Stimulated activated CD8-positive, alpha-beta memory T cell treated with anti-CD3 and anti-CD28 coated beads, Interleukin-12 subunit alpha, Interleukin-12 subunit beta, amount 100 ng/mL, for 1 hour (primary cell): ENCODE data around the gene UNK.
"Not testable (repeated sequence)": the region's sequence is repeated elsewhere in the genome, so short reads cannot be mapped to it uniquely, and the experiment has no call there.

ENCODE experiments used
- DNase-seq: peaks from one replicate; pipeline ENCODE4 v3.0.0-alpha.2; 2020; ENCODE audit warnings: low read depth

The UNK gene

DNA sequence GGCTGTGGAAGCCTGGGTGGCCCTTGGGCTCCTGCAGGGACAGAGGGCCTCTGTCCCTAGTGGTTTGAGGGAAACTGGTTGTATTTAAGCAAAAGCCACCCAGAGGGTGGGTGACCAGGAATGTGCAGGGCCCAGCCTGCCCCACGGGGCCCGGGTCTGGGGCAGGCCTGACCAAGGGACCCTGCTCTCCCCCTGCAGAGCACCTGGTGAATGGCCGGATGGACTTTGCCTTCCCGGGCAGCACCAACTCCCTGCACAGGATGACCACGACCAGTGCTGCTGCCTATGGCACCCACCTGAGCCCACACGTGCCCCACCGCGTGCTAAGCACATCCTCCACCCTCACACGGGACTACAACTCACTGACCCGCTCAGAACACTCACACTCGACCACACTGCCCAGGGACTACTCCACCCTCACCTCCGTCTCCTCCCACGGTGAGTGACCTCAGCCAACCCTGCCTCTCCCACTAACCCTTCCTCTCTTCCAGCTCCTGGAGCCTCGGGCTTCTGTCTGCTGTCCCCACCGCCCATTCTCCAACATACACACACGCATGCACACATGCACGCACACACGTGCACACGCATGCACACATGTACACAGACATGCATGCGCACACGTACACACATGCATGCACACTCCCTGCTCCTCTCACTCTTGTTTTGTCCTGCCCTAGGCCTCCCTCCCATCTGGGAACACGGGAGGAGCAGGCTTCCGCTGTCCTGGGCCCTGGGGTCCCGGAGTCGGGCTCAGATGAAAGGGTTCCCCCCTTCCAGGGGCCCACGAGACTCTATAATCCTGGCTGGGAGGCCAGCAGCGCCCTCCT is 30.0 kb upstream of the UNK start:
- DNase-seq, result no peak

DNA sequence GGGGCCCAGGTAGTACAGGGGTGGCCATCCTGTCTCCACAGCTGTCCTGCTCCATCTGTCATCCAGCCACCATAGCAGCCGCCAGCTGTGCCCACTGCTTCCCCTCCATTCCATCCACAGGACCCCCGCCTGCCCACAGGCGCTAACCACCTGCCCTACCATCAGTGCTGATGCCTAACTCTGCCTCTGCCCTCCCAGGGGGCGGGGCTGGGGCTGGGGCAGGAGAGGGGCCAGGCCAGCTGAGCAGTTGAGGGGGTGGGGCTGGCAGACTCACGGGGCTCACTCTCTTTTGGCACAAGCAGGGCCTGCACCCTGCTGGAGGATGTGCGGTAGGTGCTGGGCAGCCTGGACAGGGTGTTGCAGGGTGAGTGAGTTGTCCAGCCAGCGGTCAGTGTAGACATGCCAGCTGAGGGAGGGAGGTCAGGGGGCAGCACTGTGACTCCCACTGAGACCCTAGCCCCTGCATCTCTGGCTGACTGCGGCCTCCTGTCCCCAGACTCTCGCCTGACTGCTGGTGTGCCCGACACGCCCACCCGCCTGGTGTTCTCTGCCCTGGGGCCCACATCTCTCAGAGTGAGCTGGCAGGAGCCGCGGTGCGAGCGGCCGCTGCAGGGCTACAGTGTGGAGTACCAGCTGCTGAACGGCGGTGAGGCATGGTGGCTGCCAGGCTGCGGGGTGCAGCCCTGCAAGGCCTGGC is 29.3 kb upstream of the UNK start:
- no peak for DNase-seq

DNA sequence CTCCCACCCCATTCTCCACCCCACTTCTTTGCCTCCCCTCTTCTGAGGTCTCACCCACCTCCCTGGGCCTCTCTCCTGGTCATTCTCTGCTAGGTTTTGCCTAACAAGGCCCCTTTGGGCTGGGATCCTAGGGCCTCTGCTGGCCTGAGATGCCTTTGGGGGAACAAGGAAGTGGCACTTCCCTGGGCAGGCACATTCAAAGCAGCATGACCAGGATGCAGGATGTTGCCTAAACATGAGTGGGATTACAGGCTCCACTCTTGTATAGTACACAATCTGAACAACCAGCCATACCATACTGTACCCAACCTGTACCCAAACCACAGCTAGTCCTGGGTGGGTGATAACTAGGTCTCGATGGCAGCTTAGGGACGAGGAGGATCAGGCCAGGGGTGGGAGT is 28.6 kb upstream of the UNK start:
- no peak for DNase-seq

GRCh38 chr17:75756451-75757085 is 28.0 kb upstream of the UNK start:
- no peak for DNase-seq

- no peak for DNase-seq
Measured at GRCh38 chr17:75757086-75757681, 27.4 kb upstream of the UNK start.

- no peak for DNase-seq
Measured at GRCh38 chr17:75758131-75758905, 26.3 kb upstream of the UNK start.

GRCh38 chr17:75759457-75759856 is 25.1 kb upstream of the UNK start:
- DNase-seq, result no peak

GRCh38 chr17:75759978-75760640 is 24.5 kb upstream of the UNK start:
- not testable (repeated sequence) for DNase-seq

DNA sequence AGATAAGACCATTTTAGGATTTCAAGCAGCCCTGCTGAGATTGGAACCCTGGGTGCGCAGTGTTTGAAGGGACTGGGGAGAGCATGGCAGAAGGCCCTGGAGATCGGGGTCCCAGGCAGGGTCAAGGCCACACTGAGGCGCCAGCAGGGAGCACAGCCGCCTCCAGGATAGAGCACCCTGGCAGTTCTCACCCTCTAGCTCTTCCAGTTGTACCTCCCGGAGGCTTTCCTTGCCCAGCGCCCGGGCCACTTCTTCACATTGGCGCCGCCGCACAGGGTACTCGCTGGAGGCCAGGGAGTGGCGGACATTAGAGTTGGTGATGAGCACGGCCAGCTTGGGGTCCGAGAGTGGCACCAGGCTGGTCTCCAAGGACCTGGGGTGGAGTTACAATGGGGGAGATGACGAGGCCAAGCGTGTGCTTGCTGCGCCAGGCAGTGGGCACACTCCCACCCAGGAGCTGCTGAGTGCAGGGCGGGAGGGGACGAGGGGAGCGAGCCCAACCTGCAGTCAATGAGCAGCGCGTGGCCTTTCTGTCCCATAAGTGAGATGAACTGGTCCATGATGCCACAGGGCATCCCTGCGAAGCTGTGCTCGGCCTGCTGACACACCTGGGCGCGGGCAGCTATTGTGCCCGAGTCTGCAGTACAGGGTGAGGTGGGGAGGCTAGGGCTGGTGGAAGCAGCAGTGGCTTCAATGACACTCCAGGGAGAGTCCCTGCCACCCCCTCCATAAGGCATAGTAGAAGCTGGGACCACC is 21.9 kb upstream of the UNK start:
- no peak for DNase-seq

DNA sequence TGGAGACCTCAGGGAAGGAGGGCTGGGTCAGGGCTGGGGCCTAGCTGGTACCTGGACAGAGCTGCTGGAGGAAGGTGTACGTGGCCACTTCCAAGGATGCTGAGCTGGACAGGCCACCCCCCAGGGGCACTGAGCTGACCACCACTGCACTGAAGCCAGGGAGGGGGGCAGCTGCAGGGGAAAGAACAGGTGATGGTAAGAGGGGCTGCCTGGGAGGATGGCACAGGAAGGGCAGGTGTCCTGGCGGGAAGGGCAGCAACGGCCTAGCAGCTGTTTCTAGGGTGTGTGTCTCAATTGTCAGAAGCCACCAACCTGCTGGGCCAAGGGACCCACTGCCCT is 21.4 kb upstream of the UNK start:
- DNase-seq, result no peak

DNA sequence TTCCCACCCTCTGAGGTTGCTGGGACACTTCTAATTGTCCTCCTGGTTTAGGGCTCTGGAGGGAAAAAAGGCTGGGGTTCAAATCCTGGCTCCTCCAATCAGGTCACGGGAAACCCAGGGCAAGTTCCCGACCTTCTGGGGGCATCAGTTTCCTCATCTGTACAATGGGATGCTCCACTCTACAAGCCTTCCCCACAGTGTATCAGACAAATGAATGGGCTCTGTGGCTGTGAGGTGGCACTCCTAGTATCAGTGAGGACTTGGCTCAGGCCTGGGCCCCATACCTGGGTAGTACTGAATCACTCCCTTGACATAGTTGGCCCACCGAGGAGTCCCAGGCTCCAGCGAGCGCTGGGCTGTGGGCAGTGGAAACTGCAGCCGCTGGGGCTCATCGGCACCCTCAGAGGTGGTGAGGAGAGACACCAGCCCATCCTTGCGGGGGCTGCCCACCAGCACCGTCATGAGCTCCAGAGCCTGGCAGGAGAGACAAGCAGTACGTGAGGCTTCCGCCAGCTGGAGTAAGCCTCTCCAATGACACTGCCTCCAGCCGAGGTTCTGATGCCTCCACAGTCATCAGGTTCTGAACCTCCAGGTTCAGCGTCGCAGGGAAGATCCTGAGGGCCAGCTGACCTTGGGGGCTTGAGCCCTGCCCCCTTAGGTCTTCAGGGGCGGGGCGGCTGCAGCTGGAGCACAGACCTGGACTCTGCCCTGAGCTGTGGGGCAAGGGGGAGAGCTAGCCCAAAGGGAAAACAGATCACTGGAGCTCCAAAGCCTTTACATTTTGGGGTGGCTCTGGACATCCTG is 20.8 kb upstream of the UNK start:
- DNase-seq, result no peak

- no peak for DNase-seq
Measured at GRCh38 chr17:75764417-75764710, 20.2 kb upstream of the UNK start.

- no peak for DNase-seq
Measured at GRCh38 chr17:75764711-75765421, 19.7 kb upstream of the UNK start, which contains the start of gene GALK1. Gene GALK1 (minus strand): TSS chr17:75765192. CDS start chr17:75765136, 56 bp downstream.

GRCh38 chr17:75765981-75766380 is 18.6 kb upstream of the UNK start:
- DNase-seq, result no peak

DNA sequence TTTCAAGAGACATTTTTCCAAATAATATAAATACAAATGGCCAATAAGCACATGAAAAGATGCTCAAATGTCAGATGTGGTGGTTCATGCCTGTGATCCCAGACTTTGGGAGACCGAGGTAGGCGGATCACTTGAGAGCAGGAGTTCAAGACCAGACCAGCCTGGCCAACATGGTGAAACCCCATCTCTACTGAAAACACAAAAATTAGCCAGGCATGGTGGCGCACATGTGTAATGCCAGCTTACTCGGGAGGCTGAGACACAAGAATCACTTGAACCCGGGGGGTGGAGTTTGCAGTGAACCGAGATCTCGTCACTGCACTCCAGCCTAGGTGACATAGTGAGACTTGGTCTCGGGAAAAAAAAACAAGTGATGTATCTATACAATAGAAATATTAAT is 16.7 kb upstream of the UNK start:
- no peak for DNase-seq

GRCh38 chr17:75769536-75769935 is 15.1 kb upstream of the UNK start:
- DNase-seq, result no peak

DNA sequence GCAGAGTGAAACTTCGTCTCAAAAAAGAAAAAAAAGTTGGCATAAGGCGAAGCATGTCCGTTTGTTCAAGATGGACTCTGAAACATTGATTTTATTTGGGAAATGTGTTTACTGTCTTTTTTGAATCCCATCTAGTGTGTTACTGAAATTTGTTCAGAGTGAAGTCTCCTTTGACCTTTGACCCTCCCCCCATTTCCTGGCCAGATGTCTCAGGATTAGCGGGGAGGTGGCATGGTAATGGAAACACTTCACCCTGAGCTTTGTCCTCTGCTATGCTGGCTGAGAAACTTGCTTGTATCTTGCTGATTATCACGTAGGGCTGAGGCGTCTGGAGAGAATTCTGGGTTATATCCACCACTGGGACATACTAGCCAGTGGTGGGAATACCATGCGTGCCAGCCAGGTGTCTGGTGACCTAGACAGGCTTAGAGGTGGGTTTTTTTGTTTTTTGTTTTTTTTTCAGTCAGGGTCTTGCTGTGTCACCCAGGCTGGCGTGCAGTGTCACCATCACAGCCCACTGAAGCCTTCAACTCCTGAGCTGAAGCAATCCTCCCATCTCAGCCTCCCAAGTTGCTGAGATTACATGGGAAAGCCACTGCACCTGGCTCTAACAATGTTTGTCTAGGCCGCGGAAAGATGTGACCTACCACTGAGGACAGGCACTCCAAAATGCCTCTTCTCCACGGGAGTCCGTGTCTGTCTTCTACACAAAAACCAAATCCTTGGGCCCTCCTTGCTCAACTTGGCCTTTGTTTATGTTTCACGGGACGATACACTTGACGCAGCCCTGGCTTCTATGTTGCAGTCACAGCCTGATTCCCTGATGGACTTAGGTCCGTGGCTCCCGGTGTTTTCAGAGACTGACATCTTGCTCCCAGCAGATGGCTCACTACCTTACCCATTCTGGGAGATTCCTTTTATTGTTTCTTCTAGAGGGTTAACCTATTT is 13.0 kb upstream of the UNK start:
- DNase-seq, result no peak

- no peak for DNase-seq
Measured at GRCh38 chr17:75773121-75773807, 11.3 kb upstream of the UNK start.
